NCI-H146 (cell line): ENCODE data around the gene IFNGR2.
A peak's percentile ranks its signal among the peaks of the same experiment; 100 is the strongest.
"Not testable (repeated sequence)": the region's sequence is repeated elsewhere in the genome, so short reads cannot be mapped to it uniquely, and the experiment has no call there.

Source experiments
- DNase-seq: peaks from one replicate; lab custom pipeline; 2025; lab: John Stamatoyannopoulos, UW

IFNGR2 gene

GRCh38 chr21:33402001-33402979 is 923 bp upstream of the IFNGR2 start:
- no peak for DNase-seq

DNA sequence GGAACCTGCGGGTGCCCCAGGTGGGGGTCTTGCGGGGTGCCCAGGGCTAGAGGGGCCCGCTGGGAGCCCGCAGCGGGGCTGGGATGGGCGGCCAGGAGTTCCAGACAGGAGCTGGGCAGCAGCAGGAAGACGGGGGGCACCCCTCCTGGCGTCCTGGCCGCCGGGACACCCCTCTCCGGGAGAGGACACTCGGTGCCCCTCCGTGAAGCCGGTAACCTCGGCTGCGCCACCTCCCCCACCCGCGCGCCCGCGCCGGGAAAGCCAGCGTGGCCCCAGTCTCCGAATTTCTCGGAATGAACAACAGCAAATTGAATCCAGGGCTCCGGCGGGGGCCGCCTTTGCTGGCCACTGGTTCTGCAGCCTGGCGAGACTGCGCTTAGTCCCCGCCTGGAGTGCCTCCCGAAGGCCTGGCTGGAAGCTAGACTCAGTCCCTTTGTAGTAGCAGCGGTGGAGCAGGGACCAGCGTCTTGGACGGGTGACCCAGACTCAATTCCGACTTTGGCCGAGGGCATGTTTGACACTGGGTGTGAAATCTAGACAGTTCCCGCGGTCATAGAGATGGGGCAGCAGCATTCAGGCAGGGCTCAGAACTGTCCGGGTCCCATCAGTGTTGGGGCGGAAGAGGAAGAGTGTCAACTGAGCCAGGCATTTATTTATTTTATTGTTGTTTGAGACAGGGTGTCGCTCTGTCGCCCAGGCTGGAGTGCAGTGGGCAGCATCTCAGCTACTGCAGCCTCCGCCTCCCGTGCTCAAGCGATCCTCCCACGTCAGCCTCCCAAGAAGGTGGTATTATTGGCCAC is 773 bp downstream of the IFNGR2 start:
- DNase-seq = peak; percentile 32

- no peak for DNase-seq
These were observed 3.3 kb downstream of the IFNGR2 start for GRCh38 chr21:33406493-33406892.

DNA sequence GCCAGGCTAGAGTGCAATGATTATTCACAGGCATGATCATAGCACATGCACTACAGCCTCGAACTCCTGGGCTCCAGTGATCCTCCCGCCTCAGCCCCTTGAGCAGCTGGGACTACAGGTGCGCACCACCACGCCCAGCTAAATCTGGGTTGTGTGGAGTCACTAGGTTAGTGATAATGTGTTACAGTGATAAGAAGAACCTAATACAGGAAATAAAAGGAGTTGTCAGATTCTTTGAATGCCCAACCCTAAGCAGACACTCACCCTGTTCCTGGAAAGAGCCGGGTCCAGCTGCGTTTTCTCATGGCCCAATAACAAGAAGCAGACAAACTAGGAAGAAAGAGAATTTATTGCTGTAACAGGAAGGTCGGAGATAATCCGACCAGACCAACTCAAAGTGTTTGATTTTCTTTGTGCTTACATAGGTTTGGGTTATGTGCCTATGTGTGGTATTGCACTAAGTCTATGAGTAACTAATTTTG is 8.8 kb downstream of the IFNGR2 start:
- no peak for DNase-seq

- not testable (repeated sequence) for DNase-seq
These were observed 9.2 kb downstream of the IFNGR2 start for GRCh38 chr21:33412439-33412831.

GRCh38 chr21:33412832-33413519 is 9.8 kb downstream of the IFNGR2 start:
- no peak for DNase-seq

- DNase-seq = no peak
These were observed 10.9 kb downstream of the IFNGR2 start for GRCh38 chr21:33414068-33414467.

GRCh38 chr21:33414926-33415325 is 11.7 kb downstream of the IFNGR2 start:
- DNase-seq = no peak

GRCh38 chr21:33418691-33419090 is 15.5 kb downstream of the IFNGR2 start:
- DNase-seq = no peak

GRCh38 chr21:33419538-33420123 is 16.4 kb downstream of the IFNGR2 start:
- no peak for DNase-seq

DNA sequence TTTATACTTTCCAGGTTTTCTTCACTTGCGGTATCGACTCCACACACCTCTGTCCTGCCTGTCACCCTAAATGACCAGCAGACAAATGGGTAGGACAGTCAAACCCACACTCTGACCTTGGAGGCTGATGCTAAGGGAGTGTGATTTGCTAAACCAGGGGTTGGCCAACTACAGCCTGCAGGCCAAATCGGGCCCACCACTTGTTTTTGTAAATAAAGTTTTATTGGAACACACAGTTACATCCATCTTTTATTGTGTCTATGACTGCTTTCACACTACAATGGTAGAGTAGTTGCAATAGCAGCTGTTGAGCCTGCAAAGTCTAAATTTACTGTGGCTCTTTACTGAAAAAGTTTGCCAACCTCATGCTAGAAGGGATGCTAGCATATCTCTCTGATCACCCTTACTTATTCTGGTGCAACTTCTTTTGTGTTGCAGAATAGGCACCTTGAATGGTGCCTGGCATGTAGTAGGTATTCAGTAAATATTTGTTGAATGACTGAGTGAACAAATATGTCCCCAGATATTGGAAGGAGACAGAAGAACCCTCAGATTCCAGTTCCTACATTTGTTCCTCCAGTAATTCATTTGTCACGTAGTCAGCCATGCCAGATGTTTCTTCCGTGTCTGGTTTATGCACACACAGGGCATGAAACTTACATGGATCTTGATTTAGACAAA is 18.6 kb downstream of the IFNGR2 start:
- DNase-seq = no peak

- DNase-seq = no peak
These were observed 21.0 kb downstream of the IFNGR2 start for GRCh38 chr21:33424214-33424613.

- no peak for DNase-seq
These were observed 22.6 kb downstream of the IFNGR2 start for GRCh38 chr21:33425825-33426224.

DNA sequence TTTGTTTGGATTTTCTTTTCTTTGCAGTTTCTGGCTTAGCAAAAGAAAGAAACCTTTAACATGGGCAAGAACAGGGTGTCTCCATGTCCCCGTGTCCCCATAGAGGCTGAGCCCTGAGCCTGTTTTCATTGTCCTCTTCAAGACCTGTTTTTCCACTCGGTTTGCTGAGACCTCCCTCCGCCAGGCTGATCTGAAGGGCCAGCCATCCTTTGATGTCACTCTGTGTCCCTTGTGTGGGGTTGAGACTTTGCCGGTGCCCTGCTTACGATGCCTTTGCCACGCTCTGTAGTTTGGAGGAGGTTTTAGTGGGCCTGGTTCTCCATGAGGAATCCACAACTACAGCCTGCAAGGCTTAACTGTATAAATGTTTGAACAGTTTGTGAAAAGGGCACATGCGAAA is 23.8 kb downstream of the IFNGR2 start:
- no peak for DNase-seq

GRCh38 chr21:33428669-33429068 is 25.5 kb downstream of the IFNGR2 start:
- no peak for DNase-seq

DNA sequence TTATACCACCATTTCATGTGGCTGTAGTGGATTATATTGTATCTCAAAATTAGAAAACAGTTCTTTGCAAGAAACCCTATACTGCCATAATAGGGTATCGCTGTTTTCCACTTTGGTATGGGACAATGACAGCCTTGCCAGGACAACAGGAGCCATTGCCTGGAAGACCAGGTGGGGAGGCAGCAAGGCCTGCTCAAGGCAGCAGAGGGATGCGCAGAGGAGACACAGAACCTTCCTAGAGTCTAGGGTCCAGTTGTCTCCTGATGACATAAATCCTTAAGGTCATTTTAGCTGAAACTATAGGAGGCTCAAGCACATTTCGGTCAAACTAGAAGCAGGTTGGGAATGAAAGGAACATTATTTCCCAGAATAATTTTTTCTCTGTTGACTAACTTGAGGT is 27.6 kb downstream of the IFNGR2 start:
- no peak for DNase-seq

- no peak for DNase-seq
These were observed 29.3 kb downstream of the IFNGR2 start for GRCh38 chr21:33432496-33432895.

GRCh38 chr21:33433001-33433400 is 29.8 kb downstream of the IFNGR2 start:
- no peak for DNase-seq

DNA sequence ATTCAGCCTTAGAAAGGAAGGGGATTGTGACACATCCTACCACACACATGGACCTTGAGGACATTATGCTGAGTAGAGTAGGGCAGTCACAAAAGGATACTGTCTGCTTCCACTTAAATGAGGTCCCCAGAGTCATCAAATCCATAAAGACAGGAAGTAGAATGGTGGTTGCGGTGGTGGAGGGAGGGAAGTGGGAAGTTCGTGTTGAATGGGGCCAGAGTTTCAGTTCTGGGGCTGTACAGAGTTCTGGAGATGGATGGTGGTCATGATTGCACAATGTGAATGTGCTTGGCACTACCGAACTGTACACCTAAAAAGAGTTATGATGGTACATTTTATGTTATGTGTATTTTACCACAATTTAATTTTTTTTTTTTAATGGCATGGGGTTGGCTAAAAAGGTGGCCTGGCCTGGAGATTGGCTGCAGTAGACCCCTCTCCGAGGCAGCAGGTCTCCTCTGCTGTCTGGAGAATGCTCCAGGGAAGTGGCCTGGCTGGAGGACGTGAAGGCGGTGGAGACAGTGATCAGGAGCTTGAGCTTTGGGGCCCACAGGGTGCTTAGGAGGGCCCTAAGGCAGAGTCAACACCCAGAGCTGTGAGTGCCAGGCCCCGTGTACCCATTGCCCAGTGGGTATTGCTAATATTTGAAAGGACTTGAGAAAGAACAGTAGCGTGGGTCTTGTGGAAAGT is 30.4 kb downstream of the IFNGR2 start:
- DNase-seq = no peak

DNA sequence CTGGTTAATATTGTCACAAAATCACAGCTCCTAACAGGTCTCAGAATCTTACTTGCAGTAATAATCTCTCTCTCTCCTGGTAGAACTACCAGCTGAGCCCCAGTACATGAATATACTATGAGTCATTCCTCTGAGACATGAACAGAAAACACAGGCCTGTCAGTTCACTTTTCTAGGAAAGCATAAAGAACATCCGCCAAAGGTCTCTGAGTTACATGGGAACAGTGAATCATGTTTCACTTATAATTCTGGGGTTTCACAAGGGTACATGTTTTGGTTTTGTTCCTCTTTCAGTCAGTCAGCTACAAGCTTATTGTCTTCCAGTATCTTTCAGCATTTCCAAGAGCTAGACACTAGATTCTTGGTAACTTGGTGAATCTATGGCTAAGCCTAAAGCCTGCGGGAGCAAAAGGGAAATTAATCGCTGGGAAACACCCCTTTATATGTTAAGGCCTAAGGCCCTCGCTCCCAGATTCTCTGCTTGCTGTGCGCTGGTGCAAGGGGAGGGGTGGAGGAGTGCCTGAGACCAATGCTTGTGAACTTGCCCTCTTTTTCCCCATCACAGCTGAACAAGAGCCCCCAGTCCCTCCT is 31.7 kb downstream of the IFNGR2 start:
- no peak for DNase-seq
